H9 (cell line): Measurements from ENCODE around the gene MND1. TPM values are rescaled to one million over a fixed set of nuclear protein-coding genes. Genes with fewer than 3 reads are reported as not detected.

Experiments used
- DNase-seq: peaks from one replicate; pipeline ENCODE4 v3.0.0-alpha.2; 2017
- H2AFZ ChIP-seq: one replicate; pipeline ENCODE4 v1.6.1; 2013; ENCODE audit warnings: mild to moderate bottlenecking, low read length, control low read depth, moderate library complexity
- H2AK5ac ChIP-seq: 2 replicates; pipeline ENCODE4 v1.6.1; 2013; ENCODE audit warnings: low read length, control low read depth, mixed read lengths; ENCODE audit not compliant: insufficient read length
- H2BK120ac ChIP-seq: one replicate; pipeline ENCODE4 v1.6.1; 2013; ENCODE audit warnings: low read depth, mild to moderate bottlenecking, low read length, control low read depth, inconsistent platforms; ENCODE audit not compliant: poor library complexity, severe bottlenecking
- H2BK12ac ChIP-seq: 2 replicates; pipeline ENCODE4 v1.6.1; 2013; ENCODE audit warnings: low read length, control low read depth, mixed read lengths, low read depth; ENCODE audit not compliant: insufficient read length
- H2BK15ac ChIP-seq: 2 replicates; pipeline ENCODE4 v1.6.1; 2013; ENCODE audit warnings: low read depth, low read length, control low read depth
- H2BK20ac ChIP-seq: one replicate; pipeline ENCODE4 v1.6.1; 2013; ENCODE audit warnings: low read depth, mild to moderate bottlenecking, low read length, control low read depth, inconsistent platforms; ENCODE audit not compliant: poor library complexity, severe bottlenecking
- H2BK5ac ChIP-seq: 2 replicates; pipeline ENCODE4 v1.6.1; 2013; ENCODE audit warnings: low read length, control low read depth, mixed read lengths; ENCODE audit not compliant: insufficient read length
- H3K14ac ChIP-seq: 2 replicates; pipeline ENCODE4 v1.6.1; 2013; ENCODE audit warnings: low read length, control low read depth; ENCODE audit not compliant: insufficient read depth
- H3K18ac ChIP-seq: 2 replicates; pipeline ENCODE4 v1.6.1; 2013; ENCODE audit warnings: low read depth, mild to moderate bottlenecking, mixed read lengths, low read length, control low read depth; ENCODE audit not compliant: insufficient read length
- H3K23ac ChIP-seq: 2 replicates; pipeline ENCODE4 v1.6.1; 2013; ENCODE audit warnings: low read length, control low read depth, mixed read lengths, low read depth; ENCODE audit not compliant: insufficient read length
- H3K23me2 ChIP-seq: 2 replicates; pipeline ENCODE4 v1.6.1; 2013; ENCODE audit warnings: low read depth, mild to moderate bottlenecking, mixed read lengths, low read length, control low read depth; ENCODE audit not compliant: insufficient read length, poor library complexity, severe bottlenecking
- H3K27ac ChIP-seq: 2 replicates; pipeline ENCODE4 v1.5.1; 2013; ENCODE audit warnings: low read length, control low read depth, mixed read lengths, low read depth; ENCODE audit not compliant: insufficient read length
- H3K27me3 ChIP-seq: 2 replicates; pipeline ENCODE4 v1.6.1; 2013; ENCODE audit warnings: low read length, control low read depth, inconsistent platforms; ENCODE audit not compliant: insufficient read depth
- H3K4ac ChIP-seq: 2 replicates; pipeline ENCODE4 v1.6.1; 2013; ENCODE audit warnings: low read depth, mild to moderate bottlenecking, control low read depth, inconsistent platforms, low read length, moderate library complexity
- H3K4me1 ChIP-seq: 2 replicates; pipeline ENCODE4 v1.6.1; 2013; ENCODE audit warnings: low read length, control low read depth, inconsistent platforms; ENCODE audit not compliant: insufficient read depth
- H3K4me2 ChIP-seq: 2 replicates; pipeline ENCODE4 v1.6.1; 2013; ENCODE audit warnings: low read length, control low read depth, mixed read lengths; ENCODE audit not compliant: insufficient read length, insufficient read depth
- H3K56ac ChIP-seq: 2 replicates; pipeline ENCODE4 v1.6.1; 2013; ENCODE audit warnings: low read depth, mild to moderate bottlenecking, mixed read lengths, low read length, control low read depth; ENCODE audit not compliant: insufficient read length
- H3K79me1 ChIP-seq: 2 replicates; pipeline ENCODE4 v1.6.1; 2013; ENCODE audit warnings: low read depth, mild to moderate bottlenecking, moderate library complexity, low read length, control low read depth, inconsistent platforms; ENCODE audit not compliant: insufficient read depth, poor library complexity, severe bottlenecking
- H3K79me2 ChIP-seq: 2 replicates; pipeline ENCODE4 v1.6.1; 2013; ENCODE audit warnings: low read length, control low read depth, inconsistent platforms; ENCODE audit not compliant: insufficient read depth
- H3K9ac ChIP-seq: 2 replicates; pipeline ENCODE4 v1.6.1; 2013; ENCODE audit warnings: low read length, control low read depth, mixed read lengths; ENCODE audit not compliant: insufficient read length; ENCODE audit errors: extremely low read depth
- H3K9me3 ChIP-seq: one replicate; pipeline ENCODE4 v1.6.1; 2013; ENCODE audit warnings: low read depth, low read length, inconsistent platforms; ENCODE audit not compliant: control insufficient read depth
- H3T11ph ChIP-seq: one replicate; pipeline ENCODE4 v1.6.1; 2013; ENCODE audit warnings: mild to moderate bottlenecking, low read length, control low read depth, inconsistent platforms
- H4K20me1 ChIP-seq: one replicate; pipeline ENCODE4 v1.6.1; 2013; ENCODE audit not compliant: control insufficient read depth, insufficient read length, insufficient read depth
- H4K5ac ChIP-seq: 2 replicates; pipeline ENCODE4 v1.6.1; 2013; ENCODE audit warnings: low read depth, mild to moderate bottlenecking, mixed read lengths, low read length, control low read depth; ENCODE audit not compliant: insufficient read length
- H4K8ac ChIP-seq: replicated peaks from 2 replicates; pipeline ENCODE4 v1.6.1; 2013; ENCODE audit warnings: low read length, control low read depth, mixed read lengths, low read depth; ENCODE audit not compliant: insufficient read length
- H4K91ac ChIP-seq: 2 replicates; pipeline ENCODE4 v1.6.1; 2013; ENCODE audit warnings: low read depth, mild to moderate bottlenecking, moderate library complexity, mixed read lengths, low read length, control low read depth; ENCODE audit not compliant: insufficient read length
- H3K27ac Mint-ChIP-seq, 3 experiments: 2 replicates in 2 of 3; 3 replicates in 1 of 3; pipeline ENCODE4 v1.8.0; 2020 to 2021; ENCODE audit warnings: mixed read lengths in 3 of 3, mild to moderate bottlenecking in 1 of 3, moderate library complexity in 1 of 3
- H3K27me3 Mint-ChIP-seq: 2 replicates; pipeline ENCODE4 v1.8.0; 2021; ENCODE audit warnings: low read depth, mild to moderate bottlenecking, moderate library complexity, mixed read lengths
- H3K36me3 Mint-ChIP-seq, 3 experiments: 2 replicates in 2 of 3; 3 replicates in 1 of 3; pipeline ENCODE4 v1.8.0; 2020 to 2021; ENCODE audit warnings: low read depth in 3 of 3, mixed read lengths in 3 of 3; ENCODE audit not compliant: insufficient read depth in 1 of 3
- H3K4me1 Mint-ChIP-seq, 2 experiments: 2 replicates each; pipeline ENCODE4 v1.8.0; 2020; ENCODE audit warnings: mixed read lengths in 2 of 2
- H3K4me3 Mint-ChIP-seq, 2 experiments: 2 replicates in 1 of 2; 3 replicates in 1 of 2; pipeline ENCODE4 v1.8.0; 2020 to 2021; ENCODE audit warnings: mild to moderate bottlenecking in 2 of 2, mixed read lengths in 2 of 2, moderate library complexity in 1 of 2
- H3K9me3 Mint-ChIP-seq, 2 experiments: 2 replicates in 1 of 2; 3 replicates in 1 of 2; pipeline ENCODE4 v1.8.0; 2020; ENCODE audit warnings: mild to moderate bottlenecking in 2 of 2, mixed read lengths in 2 of 2, moderate library complexity in 1 of 2
- WGBS: extraction: QIAGEN DNeasy Blood & Tissue Kit; methylation state at CpG from one replicate; pipeline ENCODE4 v1.1.7; 2013; ENCODE audit warnings: missing lambda C conversion rate, low lambda C conversion rate, mixed read lengths; ENCODE audit not compliant: insufficient read length; ENCODE audit errors: extremely low coverage; 5-methylcytosine and 5-hydroxymethylcytosine counted together
- total RNA-seq: library from RNA; stranded (reverse); gene quantifications from 2 replicates; pipeline ENCODE4 v1.2.1, GENCODE V29; 2021
- TF ChIP-seq, protein P1 (sequence below): fragments of 200-600 bp; sonication (generic); conservative IDR thresholded peaks from 3 replicates; pipeline ENCODE4 v1.8.0; 2021; ENCODE audit warnings: antibody characterized with exemption, mild to moderate bottlenecking

Gene MND1
- total RNA-seq, 1 experiment from 2014 or later = 21.0 TPM

GRCh38 chr4:153349206-153349805, 4.8 kb downstream of the MND1 start:
- Mint-ChIP-seq H3K9me3 (no peaks in the 10 kb centered on the region), H3K27me3 (no peaks in the 10 kb centered on the region; the same call in 1 of the 2 replicates), H3K4me3 (no peak overlapping the region), H3K27ac (no peak overlapping the region; a peak in 2 of 7 replicates), H3K36me3 (peaks cover 3 to 7% (median 5%) of the 10 kb centered on the region in 3 experiments; a peak in 4 of 7 replicates), H3K4me1 (peaks cover 28 to 34% of the 10 kb centered on the region in 2 experiments)
- no peak overlapping the region for H3K23ac ChIP-seq
- no peak overlapping the region for H4K91ac ChIP-seq
- H3K27me3 ChIP-seq = no peaks in the 10 kb centered on the region
- no peak overlapping the region for H2BK12ac ChIP-seq
- peaks cover 5% of the 10 kb centered on the region for H3K79me1 ChIP-seq
- no peak overlapping the region for H4K8ac ChIP-seq
- H2BK20ac ChIP-seq = no peak overlapping the region
- H3K9ac ChIP-seq = no peak overlapping the region
- no peak overlapping the region for H2BK120ac ChIP-seq
- H3K4me2 ChIP-seq = no peak overlapping the region
- H3K18ac ChIP-seq = no peak overlapping the region
- no peak overlapping the region for H3K14ac ChIP-seq
- H3K79me2 ChIP-seq = peaks cover 10% of the 10 kb centered on the region; the same call in 1 of the 2 replicates
- H3T11ph ChIP-seq = no peak overlapping the region
- H4K5ac ChIP-seq = no peak overlapping the region
- TF ChIP-seq, protein P1, sequence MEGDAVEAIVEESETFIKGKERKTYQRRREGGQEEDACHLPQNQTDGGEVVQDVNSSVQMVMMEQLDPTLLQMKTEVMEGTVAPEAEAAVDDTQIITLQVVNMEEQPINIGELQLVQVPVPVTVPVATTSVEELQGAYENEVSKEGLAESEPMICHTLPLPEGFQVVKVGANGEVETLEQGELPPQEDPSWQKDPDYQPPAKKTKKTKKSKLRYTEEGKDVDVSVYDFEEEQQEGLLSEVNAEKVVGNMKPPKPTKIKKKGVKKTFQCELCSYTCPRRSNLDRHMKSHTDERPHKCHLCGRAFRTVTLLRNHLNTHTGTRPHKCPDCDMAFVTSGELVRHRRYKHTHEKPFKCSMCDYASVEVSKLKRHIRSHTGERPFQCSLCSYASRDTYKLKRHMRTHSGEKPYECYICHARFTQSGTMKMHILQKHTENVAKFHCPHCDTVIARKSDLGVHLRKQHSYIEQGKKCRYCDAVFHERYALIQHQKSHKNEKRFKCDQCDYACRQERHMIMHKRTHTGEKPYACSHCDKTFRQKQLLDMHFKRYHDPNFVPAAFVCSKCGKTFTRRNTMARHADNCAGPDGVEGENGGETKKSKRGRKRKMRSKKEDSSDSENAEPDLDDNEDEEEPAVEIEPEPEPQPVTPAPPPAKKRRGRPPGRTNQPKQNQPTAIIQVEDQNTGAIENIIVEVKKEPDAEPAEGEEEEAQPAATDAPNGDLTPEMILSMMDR = no peak
- H3K27ac ChIP-seq = no peak overlapping the region
- H4K20me1 ChIP-seq = no peaks in the 10 kb centered on the region
- no peak overlapping the region for H3K56ac ChIP-seq
- no peak overlapping the region for H2BK5ac ChIP-seq
- H3K9me3 ChIP-seq = no peaks in the 10 kb centered on the region
- no peak overlapping the region for H2AFZ ChIP-seq
- no peaks in the 10 kb centered on the region; the same call in 1 of the 2 replicates for H3K4me1 ChIP-seq
- no peak overlapping the region for H3K4ac ChIP-seq
- WGBS = no CpG with 5 or more reads among the region's 1 CpG
- H2BK15ac ChIP-seq = no peak overlapping the region
- H3K23me2 ChIP-seq = peaks cover 6% of the 10 kb centered on the region
- H2AK5ac ChIP-seq = no peak overlapping the region
- DNase-seq = no peak
